Medulla oblongata (tissue), 1 donor: ENCODE results near the gene MPC1.

ENCODE experiments used
- DNase-seq: peaks from one replicate; pipeline ENCODE4 v3.0.0-alpha.2; 2015; ENCODE audit errors: extremely low spot score

Gene MPC1

DNA sequence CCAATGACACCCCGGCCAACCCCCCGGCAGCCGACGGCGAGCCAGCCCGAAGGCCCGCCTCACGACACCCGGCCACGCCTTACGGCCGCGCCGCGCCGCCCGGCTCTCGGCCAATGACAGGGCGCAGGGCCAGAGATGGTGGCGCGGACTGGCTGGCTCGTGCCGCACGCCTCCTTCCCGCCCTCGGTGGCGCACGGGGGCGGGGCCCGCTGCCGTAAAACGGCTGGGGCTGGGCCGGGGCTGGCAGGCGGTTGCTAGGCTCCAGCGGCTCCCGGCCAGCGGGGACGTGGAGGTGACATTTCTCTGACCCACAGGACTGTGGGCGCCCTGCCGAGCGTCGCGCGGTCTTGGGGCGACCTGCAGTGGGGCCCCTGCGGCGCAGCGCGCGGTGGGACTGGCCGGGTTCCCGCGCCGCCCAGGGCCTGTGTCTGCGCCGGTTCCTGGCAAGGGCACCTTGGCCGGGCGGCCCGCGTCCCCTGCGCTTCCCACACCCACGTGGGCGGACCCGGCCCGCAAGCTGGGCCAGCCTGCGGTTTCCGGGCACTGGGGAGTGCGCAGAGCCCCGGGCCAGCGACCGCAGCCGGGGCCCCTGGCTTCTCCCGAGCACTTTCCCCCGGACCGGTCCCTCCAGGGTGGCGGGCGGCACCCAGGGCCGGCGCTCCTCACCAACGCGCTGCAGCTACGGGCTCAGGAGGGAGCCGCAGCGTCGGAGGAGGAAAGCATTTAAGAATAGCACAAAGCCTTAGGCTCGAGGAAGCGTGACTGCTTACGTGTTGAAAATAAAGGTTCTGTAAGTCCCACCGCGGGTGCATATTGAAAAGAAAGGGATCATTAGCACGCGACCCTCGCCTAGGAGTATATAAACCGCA lies at the start of gene MPC1:
MPC1 (minus strand) TSS at position 8 of the 869 bp plus-strand sequence. CDS start 64 bp downstream, outside the sequence.
- peak; percentile 96 for DNase-seq

DNA sequence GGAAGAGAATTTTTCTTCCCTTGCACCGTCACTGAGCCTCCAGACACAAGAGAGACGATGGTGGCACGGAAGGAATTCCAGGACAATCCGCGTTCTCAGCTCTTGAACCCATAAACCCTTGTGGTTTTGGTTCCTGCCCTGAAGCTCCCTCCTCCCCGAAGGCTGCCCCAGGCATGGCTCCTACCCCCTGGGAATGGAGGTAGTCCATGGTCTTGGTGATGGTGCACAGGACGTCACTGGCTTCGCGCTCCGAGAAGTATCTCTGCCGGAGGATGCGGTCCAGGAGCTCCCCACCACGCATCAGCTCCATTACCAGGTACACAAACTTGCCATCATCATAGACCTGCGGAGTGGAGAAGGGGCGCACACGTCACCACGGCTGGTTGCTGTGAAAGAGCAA lies 47.5 kb upstream of the MPC1 start:
- no peak for DNase-seq

DNA sequence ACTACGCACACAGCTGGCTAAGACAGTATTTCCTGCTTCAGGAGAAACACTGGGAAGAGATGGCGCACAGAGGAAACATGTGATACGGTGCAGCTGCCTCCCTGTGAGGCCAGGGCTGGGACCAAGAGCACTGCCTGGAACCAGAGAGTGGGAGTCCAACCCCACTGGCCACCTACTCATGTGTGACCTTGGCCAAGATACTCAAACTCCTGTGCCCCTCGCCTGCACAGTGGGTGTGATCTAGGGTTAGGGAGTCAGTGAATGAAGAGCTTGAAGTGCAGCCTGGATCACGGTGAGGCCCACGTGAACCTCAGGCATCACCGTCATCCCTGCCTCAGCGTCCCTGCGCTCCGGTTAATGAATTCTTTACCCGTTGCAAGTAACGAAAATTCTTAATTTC lies 41.7 kb upstream of the MPC1 start:
- peak; percentile 37 for DNase-seq

DNA sequence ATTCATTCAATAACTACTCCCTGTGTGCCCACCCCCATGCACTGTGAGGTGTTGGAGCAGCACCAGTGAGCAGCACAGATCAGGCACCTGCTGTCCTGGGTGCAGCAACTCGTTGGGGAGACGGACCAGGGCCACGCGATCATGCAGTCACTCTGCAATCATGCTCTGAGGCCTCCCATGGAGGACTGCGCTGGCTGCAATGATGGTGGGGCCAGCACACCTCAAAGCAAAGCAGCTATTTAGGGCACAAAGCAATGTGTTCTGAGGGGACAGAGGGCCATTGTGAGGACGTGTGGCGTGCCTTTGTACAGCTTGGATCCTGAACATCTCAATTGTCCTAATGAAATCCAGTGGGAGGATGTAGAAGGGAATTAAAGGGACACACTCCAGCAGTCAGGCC lies 41.0 kb upstream of the MPC1 start:
- DNase-seq: peak; percentile 91

DNA sequence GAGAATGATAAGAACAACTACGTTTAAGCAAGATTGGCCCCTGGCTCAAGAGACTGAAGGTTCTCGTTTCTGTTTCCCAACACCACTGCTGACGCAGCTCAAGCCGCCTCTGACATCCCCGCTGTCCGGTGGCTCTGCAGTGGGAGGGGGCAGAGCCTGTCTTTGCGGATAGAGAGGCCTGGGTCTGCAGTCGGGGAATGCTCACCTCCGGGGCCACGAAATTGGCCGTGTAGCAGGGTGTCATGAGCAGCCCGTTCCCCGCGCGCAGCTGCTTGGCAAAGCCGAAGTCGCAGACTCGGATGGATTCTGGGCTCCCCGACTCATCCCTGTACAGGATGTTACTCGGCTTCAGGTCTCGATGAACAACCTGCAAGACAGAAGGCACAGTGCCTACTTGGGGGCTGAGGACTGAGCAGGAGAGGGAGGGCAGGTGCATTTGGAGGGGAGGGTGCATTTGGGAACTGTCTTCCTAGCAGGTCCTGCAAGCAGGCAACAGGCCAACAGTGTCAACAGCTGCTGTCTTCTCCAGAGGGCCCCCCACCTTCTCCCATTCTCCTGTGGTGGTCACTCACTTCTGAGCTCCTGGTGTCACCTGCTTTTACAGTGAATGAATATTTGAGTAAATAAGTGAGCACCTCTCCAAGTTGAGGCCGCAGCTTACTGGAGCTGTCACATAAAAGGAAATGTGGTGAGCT lies 40.5 kb upstream of the MPC1 start:
- no peak for DNase-seq

DNA sequence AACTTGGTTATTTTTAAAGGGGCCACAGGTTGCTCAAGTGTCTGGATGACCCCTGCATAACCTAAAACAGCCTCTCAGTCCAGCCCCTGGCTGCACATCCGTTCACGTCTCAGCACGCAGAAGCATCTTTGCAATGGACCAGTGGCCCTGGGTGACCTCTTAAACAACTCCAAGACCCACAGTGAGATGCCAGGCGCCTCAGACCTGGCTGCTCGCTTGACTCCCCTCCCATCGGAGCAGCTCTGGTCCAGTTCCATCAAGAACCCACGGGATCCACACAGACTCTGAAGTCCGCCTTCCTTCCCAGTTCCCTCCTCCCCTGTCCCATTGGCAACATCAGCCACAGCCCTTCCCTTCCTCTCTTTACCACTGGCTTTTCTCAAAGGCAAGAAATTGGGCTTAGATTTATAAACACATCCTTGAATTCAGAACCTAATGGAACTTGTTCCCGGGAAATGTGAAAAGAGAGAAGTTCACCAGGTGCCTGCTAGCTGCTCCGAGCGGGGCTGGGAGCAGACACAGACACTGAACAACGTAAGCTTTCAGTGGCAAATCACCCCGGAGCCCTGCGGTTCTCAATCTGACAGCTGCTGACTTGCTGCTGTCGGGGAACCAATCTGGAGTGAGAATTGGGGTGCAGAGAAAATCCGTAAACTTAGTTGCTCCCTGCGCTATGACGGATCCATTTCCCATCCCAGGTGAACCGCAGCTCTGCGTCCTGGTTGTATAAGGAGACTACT lies 39.6 kb upstream of the MPC1 start:
- DNase-seq: peak; percentile 47

DNA sequence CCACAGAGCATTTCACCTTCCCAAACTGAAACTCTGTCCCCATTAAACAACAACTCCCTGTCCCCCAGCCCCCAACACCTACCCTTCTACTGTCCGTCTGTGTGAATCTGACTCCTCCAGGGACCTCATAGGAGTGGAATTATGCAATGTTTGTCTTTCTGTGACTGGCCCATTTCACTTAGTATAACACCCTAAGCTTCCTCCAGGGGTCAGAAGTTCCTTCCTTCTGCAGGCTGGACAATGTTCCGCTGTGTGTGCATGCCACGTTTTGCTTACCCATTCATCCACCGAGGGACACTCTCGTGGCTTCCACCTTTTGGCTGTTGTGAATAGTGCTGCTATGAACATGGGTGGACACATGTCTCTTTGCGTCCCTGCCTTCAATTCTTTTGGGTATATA lies 37.6 kb upstream of the MPC1 start:
- DNase-seq: peak; percentile 86

DNA sequence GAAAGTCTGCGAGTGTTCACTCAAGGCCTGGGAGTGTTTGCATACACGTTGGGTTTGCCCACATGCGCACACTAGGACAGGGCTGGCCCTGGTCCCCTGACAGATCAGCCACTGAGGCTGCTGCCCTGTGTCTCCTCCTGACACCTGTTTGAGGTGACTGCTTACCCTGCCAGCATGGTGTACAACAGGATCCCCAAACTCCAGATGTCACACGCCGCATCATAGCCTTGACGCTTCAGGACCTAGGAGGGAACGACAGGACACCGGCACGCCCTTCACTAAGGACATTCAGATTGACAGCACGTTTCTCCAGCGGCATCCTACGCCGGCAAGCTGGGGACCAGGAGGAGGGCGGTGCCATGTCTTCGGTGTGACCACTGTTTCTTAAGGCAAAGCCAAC lies 37.0 kb upstream of the MPC1 start:
- DNase-seq: no peak

DNA sequence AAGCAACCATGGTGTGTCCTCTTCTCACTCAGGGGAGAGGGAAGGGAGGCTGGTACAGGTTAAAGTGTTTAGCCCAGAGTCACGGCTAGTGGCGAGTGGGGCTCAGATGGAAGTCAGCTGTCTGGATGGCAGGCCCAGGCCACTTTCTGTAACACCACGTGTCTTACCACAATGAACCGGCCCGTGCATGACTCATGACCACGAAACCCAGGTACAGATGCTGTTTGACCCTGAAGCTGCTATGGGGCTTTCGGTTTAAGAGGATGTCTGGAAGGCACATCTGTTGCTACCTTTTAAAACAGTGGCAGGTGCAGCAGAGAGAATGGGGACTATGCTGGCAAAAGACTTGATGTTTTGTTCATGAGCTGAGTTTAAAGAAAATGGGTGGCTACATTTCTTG lies 36.5 kb upstream of the MPC1 start:
- DNase-seq: no peak

DNA sequence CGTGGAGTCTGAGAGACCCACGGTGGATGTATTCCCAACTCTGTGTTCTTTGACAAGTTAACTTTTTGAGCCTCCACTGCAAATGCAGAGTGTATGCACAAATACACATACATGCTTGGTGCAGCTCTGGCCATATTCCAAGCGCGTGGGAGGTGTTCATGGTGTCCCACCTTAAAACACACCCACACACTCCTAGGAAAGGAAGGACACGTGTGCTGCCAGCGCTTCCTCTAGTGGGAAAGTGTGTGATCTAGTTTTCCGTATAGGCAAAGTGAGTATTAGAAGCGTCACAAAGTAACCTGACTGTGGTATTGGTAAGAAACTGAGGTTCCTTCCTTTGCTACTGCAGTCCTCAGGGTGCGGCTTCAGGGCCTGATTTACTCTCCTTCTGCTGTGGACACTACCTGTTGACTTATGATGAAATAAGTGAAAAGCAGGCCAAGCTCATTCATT lies 36.0 kb upstream of the MPC1 start:
- no peak for DNase-seq

DNA sequence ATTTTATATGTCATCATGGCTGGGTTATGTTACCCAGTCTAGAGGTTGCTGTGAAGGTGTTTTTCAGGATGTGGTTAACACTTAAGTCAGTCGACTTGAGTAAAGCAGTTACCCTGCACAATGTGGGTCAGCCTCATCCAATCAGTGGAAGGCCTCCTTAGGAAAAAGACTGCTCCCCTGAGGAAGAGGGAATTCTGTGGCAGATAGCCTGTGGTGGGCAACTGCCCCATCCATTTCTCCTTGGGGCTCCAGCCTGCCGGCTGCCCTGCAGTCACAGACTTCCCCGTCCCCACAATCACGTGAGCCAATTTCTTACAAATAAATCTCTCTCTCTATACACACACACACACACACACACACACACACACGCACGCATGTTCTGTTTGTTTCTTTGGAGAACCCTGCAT lies 34.5 kb upstream of the MPC1 start:
- DNase-seq: no peak

DNA sequence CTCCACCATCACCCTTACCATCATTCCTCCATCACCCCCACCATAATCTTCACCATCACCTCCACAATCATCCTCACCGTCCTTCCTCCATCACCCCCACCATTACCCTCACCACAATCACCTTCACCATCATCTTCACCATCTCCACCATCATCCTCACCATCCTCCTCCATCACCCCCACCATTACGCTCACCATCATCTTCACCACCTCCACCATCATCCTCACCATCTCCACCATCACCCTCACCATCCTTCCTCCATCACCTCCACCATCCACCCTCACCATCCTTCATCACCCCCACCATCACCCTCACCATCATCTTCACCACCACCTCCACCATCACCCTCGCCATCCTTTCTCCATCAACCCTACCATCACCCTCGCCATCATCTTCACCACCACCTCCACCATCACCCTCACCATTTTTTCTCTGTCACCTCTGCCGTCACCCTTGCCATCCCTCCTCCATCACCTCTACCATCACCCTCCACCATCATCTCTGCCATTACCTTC lies 33.1 kb upstream of the MPC1 start:
- DNase-seq: no peak

DNA sequence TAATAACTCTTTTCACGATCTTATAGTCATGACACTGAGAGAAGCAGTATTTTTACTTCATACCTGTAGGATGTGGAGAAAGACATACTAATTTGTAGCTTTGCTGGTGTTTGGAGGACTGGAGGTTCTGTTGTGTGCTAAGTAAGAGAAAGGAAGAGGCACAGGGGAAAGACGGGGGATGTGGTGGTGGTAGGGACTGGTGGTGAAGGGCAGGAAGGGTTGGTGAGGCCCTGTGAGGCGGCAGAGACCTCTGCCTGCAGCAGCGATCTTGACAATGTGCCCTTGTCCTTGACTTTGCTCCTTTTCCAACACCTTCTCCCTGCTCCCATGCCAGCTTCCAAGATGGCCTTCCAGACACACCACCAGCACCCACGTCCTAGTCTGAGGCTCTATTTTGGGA lies 32.6 kb upstream of the MPC1 start:
- no peak for DNase-seq

DNA sequence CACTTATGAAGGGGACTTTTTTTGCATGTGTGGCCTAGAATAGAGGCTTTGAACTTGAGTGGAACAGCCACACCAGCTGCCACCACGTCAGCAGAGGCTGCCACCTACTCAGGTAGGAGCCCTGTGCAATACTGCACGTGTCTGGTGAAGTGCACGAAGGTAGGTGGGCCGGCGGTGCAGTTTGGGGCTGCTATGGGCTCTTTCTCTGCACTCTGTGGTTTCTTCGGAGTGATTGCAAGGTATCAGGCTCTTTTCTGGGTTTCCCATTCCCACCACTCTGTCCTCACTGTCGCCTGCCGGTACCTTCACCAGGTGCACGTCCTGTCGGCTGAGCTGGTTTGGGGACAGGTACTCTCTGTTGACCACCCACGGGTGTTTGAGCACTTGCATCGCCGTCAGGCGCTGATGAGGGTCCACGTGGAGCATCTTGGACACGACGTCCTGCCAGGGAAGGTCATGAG lies 30.8 kb upstream of the MPC1 start:
- no peak for DNase-seq

DNA sequence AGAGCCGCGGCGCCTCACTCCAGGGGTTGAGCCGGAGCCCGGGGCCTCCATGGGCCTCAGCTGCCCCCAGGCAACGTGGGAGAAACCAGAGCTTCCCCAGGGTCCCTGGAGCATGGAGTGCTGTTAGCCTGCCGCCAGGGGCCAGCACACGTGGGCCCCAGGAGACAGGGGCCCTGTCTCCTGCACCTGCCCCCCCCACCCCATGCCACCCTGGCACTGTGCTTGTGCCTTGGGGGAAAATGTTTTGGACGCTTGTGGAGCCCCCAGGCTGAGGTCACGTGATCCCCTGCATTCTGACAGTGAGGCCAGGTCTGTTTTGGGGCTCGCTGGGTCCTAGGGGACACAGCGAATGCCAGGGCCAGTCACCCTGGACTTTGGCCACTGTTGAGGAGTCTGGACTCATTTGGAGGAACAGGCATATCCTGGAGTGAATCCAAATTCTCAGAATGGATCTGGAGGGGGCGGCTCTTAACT lies 30.2 kb upstream of the MPC1 start:
- DNase-seq: no peak

DNA sequence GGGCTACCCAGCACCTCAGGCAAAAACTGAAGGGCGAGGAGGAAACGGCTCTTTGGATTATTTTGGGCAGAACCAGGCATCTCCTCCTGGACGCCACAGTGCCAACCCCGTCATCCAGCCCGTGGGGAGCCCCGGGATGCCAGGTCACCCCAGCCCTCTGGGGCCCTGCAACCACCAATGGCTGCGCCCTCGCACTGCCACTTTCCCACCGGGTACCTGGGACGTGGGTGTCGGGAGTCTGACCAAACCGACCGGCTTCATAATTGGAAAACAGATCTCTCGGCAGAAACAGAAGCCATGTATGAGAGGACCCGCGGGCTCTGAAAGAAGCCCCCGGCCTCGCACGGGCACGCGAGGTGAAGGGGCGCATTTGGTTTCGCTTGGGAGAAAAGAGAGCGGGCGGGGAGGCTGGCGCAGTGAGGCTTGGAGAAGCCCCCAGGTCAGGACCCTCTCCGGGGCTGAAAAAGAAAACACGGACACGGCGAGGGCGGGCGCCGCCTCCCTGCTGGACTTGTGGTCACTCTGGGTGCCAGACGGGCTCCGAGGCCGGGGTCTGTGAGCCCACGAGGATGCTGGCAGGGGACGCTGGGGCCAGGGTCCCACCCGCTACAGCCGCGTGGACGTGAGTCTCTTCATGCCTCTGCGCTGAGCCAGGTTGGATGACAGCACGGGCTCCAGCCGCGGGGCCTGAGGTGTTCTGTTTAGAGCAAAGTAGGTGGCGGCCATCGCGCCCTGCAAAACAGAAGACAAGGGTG lies 29.6 kb upstream of the MPC1 start:
- no peak for DNase-seq

DNA sequence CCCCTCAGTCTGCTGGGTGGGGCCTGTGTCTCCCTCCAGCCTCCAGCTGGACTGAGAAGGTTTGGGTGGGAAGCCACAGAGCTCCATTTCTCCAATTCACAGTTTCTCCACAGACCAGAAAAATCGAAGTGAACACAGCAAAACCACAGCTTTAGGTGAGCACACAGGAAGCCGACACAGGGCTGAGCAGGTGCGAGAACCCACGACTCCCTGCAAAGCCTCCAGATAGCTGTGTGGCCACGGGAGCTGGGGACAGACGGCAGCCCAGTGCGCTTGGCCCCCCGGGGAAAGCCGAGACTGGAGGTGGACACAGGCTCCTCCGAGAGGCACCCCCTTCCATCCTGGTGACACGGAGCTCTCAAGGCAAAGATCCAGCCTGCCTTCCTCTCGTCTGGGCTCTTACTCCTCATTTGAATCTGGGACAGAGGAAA lies 29.0 kb upstream of the MPC1 start:
- DNase-seq: no peak

DNA sequence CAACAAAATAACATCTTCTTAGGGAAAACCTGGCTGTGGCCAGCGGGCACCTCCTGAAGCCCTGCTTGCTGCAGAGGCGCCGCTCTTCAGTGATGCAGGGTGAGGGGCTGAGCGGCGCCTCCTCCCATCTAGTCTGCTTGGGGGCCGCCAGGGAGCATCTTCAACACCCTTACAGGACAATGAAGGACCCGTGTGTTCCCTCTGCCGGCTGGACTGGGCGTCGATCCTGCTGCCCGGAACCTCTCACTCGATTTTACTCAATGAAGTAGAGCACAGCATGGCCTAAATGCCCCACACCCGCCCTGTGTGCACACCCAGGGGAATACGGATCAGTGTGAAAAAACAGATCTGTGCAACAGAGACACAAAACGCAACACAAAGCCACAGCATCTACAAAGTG lies 28.5 kb upstream of the MPC1 start:
- DNase-seq: no peak

DNA sequence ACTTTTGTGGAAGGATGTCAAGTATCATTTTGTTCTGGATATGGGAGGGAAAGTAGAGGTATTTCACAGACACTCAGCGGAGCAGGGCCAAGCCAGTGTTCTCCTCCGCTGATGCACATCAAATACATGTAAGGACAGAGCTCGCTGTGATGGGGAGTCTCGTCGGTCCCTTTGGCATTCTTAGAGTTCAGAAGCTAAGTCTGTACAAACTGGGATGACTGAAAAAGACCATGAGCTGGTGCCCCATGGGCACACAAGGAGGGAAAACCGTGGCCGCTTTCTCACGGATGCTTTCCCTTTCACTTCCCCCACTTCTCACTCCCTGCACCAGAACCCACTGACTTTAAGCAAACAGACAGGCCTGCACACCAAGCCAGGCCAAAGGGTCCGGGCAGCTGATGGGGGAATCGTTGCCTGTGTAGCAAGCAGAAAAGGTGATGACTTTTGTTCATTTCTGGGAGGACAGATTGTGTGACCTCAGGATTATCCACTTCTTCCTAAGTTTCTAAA lies 27.7 kb upstream of the MPC1 start:
- DNase-seq: no peak

DNA sequence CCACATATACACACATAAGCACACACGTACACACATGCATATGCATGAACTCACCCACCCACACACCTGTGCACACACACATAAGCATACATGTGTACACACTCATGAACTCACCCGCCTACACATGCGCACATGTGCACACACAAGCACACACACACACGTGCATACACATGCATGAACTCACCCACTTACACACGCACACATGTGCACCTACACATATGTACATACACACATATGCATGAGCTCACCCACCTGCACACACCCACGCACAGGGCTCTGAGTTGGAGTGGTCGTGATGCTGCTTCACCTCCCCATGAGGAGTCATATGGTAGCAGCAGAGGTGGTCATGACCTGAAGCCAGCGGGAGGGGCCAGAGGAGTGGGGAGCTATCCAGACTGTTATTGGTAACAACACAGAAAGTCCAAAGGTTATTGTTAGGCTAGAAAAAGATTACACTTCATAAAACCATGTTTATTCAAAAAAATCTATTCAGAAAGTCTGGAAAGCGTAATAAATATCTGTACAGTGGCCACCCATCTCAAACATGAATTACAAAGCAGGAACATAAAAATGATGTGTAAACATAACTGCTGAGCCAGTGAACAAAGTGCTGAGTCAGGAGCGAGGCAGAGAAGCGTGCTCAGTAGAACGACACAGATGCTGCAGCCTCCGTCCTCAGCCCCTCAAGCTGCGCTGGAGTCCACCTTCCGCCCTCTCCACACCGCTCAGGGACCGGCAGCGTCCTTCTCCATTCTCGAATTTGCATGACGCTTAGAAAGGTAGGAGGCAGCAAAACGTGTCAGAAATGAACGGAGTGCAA lies 26.4 kb upstream of the MPC1 start:
- no peak for DNase-seq
